Daoy (cell line): ENCODE results near the gene C1orf56. TPM values are rescaled to one million over a fixed set of nuclear protein-coding genes. Genes with fewer than 3 reads are reported as not detected.
A peak's percentile ranks its signal among the peaks of the same experiment; 100 is the strongest.

Source experiments
- DNase-seq: peaks from one replicate; pipeline ENCODE4 v3.0.0-alpha.2; 2015; ENCODE audit warnings: low read depth
- total RNA-seq: library from RNA; depleted of rRNA; stranded (reverse); fragments of >200 nt; shearing (Covaris generic); gene quantifications from 2 replicates; pipeline ENCODE4 v1.2.3, GENCODE V29; 2014; rRNA removed

The C1orf56 gene
- total RNA-seq, 1 experiment from 2014 or later = 0.80 TPM

- DNase-seq = peak; percentile 71
Measured at GRCh38 chr1:151060657-151061421, 13.3 kb downstream of the C1orf56 start.

- no peak for DNase-seq
Measured at GRCh38 chr1:151061704-151062103, 14.2 kb downstream of the C1orf56 start.

DNA sequence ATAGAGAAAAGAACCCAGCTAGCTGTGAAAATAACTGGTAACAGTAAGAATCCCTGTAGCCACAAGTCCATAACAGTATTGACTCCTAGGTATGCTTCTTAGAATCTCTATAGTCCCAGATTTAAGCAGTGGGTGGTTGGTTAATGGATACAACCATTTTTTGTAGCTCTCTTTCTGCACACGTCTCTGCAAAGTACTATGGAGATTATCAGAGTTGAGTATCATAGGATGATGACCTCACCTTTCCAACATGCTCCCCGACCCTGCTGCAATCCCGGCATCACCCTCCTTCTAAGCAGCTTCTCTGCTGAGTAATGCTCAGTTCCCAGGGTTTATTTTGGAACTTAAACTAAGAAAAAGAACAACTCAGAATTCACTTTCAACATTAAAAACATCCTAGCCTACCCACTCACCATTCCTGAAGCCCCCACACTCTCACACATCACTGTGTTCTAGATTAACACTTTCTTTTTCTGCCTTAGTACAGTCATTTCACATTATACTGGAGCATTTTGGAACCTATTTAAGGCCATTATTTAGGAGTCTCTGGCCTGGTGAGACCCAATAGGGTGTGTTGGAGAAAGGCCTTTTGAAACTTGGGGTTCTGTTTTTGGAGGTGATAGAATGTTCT is 15.3 kb downstream of the C1orf56 start:
- DNase-seq = peak; percentile 83

DNA sequence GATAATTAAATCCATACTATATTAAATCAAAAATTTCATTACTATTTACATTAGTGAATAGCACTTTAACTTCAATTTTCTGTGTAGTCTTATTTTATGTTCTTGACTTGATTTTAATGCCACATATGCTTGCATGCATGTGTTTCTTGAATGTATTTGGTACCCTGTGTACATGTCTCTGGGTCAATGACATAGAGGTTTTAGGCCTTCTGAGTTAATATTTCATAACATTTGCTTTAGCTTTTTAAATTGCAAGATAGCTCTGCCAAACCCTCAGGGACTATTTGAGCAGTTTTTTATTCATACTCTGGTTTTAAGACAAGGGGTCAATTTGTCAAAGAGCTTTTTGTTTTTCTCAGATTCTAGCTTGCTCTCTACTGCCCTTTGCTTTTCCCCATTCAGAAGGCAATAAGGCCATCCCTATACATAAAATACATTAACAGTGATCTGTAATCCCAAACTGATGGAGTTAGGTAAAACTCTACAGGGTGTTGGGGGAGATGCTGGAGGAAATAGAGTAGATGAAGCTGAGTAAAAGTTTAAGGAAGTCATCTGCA is 17.6 kb downstream of the C1orf56 start:
- no peak for DNase-seq

- DNase-seq = no peak
Measured at GRCh38 chr1:151067185-151067584, 19.6 kb downstream of the C1orf56 start.

DNA sequence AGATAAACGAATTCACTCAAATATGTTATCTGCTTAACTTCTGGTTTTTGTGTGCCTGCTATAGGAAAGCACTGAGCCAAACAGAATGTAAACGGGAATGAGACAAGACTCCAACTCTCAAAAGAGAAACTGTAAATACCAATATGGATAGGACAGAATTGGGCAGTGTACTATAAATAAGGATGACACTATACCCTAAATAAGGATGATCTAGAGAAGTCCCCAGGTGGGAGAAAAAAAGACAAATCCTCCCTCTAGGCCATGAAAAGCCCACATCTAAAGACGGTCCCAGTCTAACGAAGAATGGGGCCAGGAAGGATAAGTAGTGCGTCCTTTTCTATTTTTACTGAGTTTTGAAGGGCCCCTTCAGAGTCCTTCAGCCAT is 21.5 kb downstream of the C1orf56 start:
- DNase-seq = no peak

GRCh38 chr1:151070474-151071276 is 23.1 kb downstream of the C1orf56 start, which contains the start of gene GABPB2:
Gene GABPB2 (plus strand): TSS chr1:151070761. CDS start chr1:151088190, 17,429 bp downstream.
- DNase-seq = peak; percentile 92

DNA sequence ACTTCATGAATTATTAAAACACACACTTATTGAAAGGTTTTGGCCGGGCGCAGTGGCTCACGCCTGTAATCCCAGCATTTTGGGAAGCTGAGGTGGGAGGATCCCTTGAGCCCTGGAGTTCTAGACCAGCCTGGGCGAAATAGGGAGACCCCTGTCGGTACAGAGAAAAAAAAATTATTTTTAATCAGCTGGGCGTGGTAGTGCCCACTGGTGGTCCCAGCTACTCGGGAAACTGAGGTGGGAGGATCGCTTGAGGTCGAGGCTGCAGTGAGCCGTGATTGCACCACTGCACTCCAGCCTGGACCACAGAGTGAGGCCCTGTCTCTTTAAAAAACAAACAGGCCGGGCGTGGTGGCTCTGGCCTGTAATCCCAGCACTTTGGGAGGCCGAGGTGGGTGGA is 24.7 kb downstream of the C1orf56 start:
- no peak for DNase-seq

DNA sequence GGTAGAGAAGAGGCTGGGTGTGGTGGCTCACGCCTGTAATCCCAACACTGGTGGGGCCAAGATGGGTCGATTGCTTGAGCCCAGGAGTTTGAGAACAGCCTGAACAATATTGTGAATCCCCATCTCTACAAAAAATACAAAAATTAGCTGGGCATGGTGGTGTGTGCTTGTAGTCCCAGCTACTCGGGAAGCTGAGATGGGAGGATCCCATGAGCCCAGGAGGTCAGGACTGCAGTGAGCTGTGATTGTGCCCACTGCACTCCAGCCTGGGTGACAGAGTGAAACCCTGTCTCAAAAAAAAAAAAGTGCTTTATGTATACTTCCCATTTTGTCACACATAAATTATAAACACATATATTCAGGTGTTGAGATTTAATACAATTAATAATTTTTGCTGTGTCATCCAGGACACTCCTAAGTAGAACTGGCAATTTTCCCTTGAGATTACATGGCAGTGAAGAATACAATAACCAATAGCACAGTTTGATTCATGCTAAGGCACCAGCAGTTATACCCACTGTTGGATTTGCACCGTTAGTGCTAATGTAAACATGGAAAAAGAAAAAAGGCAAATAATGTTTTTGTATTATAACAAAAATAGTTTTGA is 38.5 kb downstream of the C1orf56 start:
- DNase-seq = no peak

- peak; percentile 30 for DNase-seq
Measured at GRCh38 chr1:151097426-151097825, 49.9 kb downstream of the C1orf56 start.

DNA sequence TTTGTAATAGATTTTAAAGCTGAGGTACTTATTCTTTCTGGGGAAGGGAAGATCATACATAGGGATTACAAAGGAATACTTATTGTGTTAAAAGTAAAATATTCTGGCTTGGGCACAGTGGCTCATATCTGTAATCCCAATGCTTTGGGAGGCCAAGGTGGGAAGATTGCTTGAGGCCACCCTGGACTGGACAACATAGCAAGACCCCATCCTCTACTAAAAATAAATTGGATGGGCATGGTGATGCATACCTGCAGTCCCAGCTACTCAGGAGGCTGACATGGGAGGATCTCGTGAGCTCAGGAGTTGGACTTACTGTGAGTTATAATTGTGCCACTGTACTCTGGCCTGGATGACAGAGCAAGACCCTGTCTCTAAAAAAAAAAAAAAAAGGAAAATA is 50.6 kb downstream of the C1orf56 start:
- no peak for DNase-seq

Other genes starting within 250 kb of the C1orf56 start
- gene CTSK, start 239.5 kb upstream of the C1orf56 start, total RNA-seq = 0.39 and 5.8 TPM in 2 replicates
- gene ARNT, start 171.2 kb upstream of the C1orf56 start, total RNA-seq = 12.0 and 24.8 TPM in 2 replicates
- not detected in 2 replicates for gene CTXND2, start 160.6 kb upstream of the C1orf56 start, total RNA-seq
- 37.5 and 60.8 TPM in 2 replicates for gene SETDB1, start 121.4 kb upstream of the C1orf56 start, total RNA-seq
- 74.1 and 105 TPM in 2 replicates for gene CERS2, start 72.9 kb upstream of the C1orf56 start, total RNA-seq
- 0.24 TPM in 1 of 2 replicates, not detected in the other for gene ANXA9, start 65.5 kb upstream of the C1orf56 start, total RNA-seq
- 6.6 and 12.1 TPM in 2 replicates for gene MINDY1, start 40.8 kb upstream of the C1orf56 start, total RNA-seq
- 17.4 and 21.3 TPM in 2 replicates for gene PRUNE1, start 39.3 kb upstream of the C1orf56 start, total RNA-seq
- 0.57 and 0.60 TPM in 2 replicates for gene BNIPL, start 11.2 kb upstream of the C1orf56 start, total RNA-seq
- gene CDC42SE1, start 11.9 kb downstream of the C1orf56 start, total RNA-seq = 48.8 and 55.1 TPM in 2 replicates
- 48.4 and 52.7 TPM in 2 replicates for gene MLLT11, start 12.6 kb downstream of the C1orf56 start, total RNA-seq
- gene GABPB2, start 23.0 kb downstream of the C1orf56 start, total RNA-seq = 3.5 and 4.5 TPM in 2 replicates
- gene SEMA6C, start 98.9 kb downstream of the C1orf56 start, total RNA-seq = 0.40 TPM in 1 of 2 replicates, not detected in the other
- gene TNFAIP8L2, start 108.9 kb downstream of the C1orf56 start, total RNA-seq = not detected in 2 replicates
- 11.4 and 13.4 TPM in 2 replicates for gene LYSMD1, start 118.2 kb downstream of the C1orf56 start, total RNA-seq
- gene SCNM1, start 118.4 kb downstream of the C1orf56 start, total RNA-seq = 76.8 and 90.9 TPM in 2 replicates
- 0.23 TPM in 1 of 2 replicates, not detected in the other for gene TMOD4, start 128.2 kb downstream of the C1orf56 start, total RNA-seq
- gene VPS72, start 142.4 kb downstream of the C1orf56 start, total RNA-seq = 91.0 and 95.0 TPM in 2 replicates
- 19.6 and 30.9 TPM in 2 replicates for gene PIP5K1A, start 150.8 kb downstream of the C1orf56 start, total RNA-seq
- 412 and 482 TPM in 2 replicates for gene PSMD4, start 207.0 kb downstream of the C1orf56 start, total RNA-seq
- 11.4 and 11.9 TPM in 2 replicates for gene ZNF687, start 234.5 kb downstream of the C1orf56 start, total RNA-seq